HPDE6-E6E7 (cell line): Measurements from ENCODE around the gene TRMO.

Experiments used
- DNase-seq: peaks from one replicate; pipeline ENCODE4 v3.0.0; 2011; ENCODE audit warnings: missing footprints; ENCODE audit errors: extremely low spot score

TRMO gene

GRCh38 chr9:97938081-97938644 lies 15.9 kb upstream of the TRMO start, which contains the start of gene HEMGN:
Gene HEMGN (minus strand): TSS chr9:97938172. CDS start chr9:97938136, 36 bp downstream.
- DNase-seq: no peak

GRCh38 chr9:97936998-97937397 lies 14.7 kb upstream of the TRMO start:
- DNase-seq: no peak

- DNase-seq: no peak
Measured at GRCh38 chr9:97935276-97935675, 13.0 kb upstream of the TRMO start.

GRCh38 chr9:97934321-97935115 lies 12.2 kb upstream of the TRMO start:
- DNase-seq: no peak

GRCh38 chr9:97933297-97933998 lies 11.1 kb upstream of the TRMO start:
- no peak for DNase-seq

GRCh38 chr9:97930972-97931371 lies 8.7 kb upstream of the TRMO start:
- no peak for DNase-seq

GRCh38 chr9:97928986-97929604 lies 6.8 kb upstream of the TRMO start:
- no peak for DNase-seq

GRCh38 chr9:97925497-97926334 lies 3.4 kb upstream of the TRMO start:
- DNase-seq: no peak

GRCh38 chr9:97924386-97924785 lies 2.1 kb upstream of the TRMO start:
- DNase-seq: no peak

GRCh38 chr9:97923529-97924108 lies 1.3 kb upstream of the TRMO start:
- DNase-seq: peak; percentile 25

GRCh38 chr9:97919217-97919813 lies 3.0 kb downstream of the TRMO start:
- DNase-seq: no peak

- no peak for DNase-seq
Measured at GRCh38 chr9:97918611-97919010, 3.7 kb downstream of the TRMO start.

GRCh38 chr9:97911970-97912369 lies 10.3 kb downstream of the TRMO start:
- no peak for DNase-seq

GRCh38 chr9:97911528-97911927 lies 10.8 kb downstream of the TRMO start:
- DNase-seq: no peak

- peak; percentile 22 for DNase-seq
Measured at GRCh38 chr9:97910357-97910756, 11.9 kb downstream of the TRMO start.

GRCh38 chr9:97908705-97909104 lies 13.6 kb downstream of the TRMO start:
- DNase-seq: no peak

- DNase-seq: no peak
Measured at GRCh38 chr9:97907632-97908031, 14.7 kb downstream of the TRMO start.

GRCh38 chr9:97907046-97907445 lies 15.3 kb downstream of the TRMO start:
- DNase-seq: no peak

GRCh38 chr9:97906236-97906831 lies 16.0 kb downstream of the TRMO start:
- DNase-seq: no peak

GRCh38 chr9:97905228-97905627 lies 17.1 kb downstream of the TRMO start:
- no peak for DNase-seq
